ENCODE measurements around the gene VAMP5.

GRCh38 chr2:85601771-85602475 lies 17.7 kb downstream of the VAMP5 start:
- TF ChIP-seq POLR2A (IDR thresholded peaks at IDR 0.05; ENCODE audit: low read depth, low read length), result no peak
- no peak for TF ChIP-seq POLR2AphosphoS5 (IDR thresholded peaks at IDR 0.05; ENCODE audit: low read depth, low read length)

All from GM12892 (cell line).